Ishikawa (cell line): Measurements from ENCODE around the gene GPER1.

Source experiments
- CEBPB ChIP-seq: IDR thresholded peaks from 2 replicates; pipeline ENCODE4 v1.6.1; 2012
- CREB1 ChIP-seq: IDR thresholded peaks from 2 replicates; pipeline ENCODE4 v1.6.1; 2012; ENCODE audit warnings: low read depth
- EGR1 ChIP-seq: IDR thresholded peaks from 2 replicates; pipeline ENCODE4 v1.6.1; 2012
- EP300 ChIP-seq: IDR thresholded peaks from 2 replicates; pipeline ENCODE4 v1.6.1; 2012; ENCODE audit warnings: borderline replicate concordance
- FOXM1 ChIP-seq: IDR thresholded peaks from 2 replicates; pipeline ENCODE4 v1.6.1; 2012; ENCODE audit warnings: low read depth, borderline replicate concordance
- MAX ChIP-seq: IDR thresholded peaks from 2 replicates; pipeline ENCODE4 v1.6.1; 2012
- NFIC ChIP-seq: IDR thresholded peaks from 2 replicates; pipeline ENCODE4 v1.6.1; 2012
- RAD21 ChIP-seq: IDR thresholded peaks from 2 replicates; pipeline ENCODE4 v1.6.1; 2012; ENCODE audit warnings: low read depth
- REST ChIP-seq: IDR thresholded peaks from 2 replicates; pipeline ENCODE4 v1.6.1; 2012; ENCODE audit warnings: low read depth, mild to moderate bottlenecking
- TAF1 ChIP-seq: IDR thresholded peaks from 2 replicates; pipeline ENCODE4 v1.6.1; 2012; ENCODE audit warnings: low read depth, mild to moderate bottlenecking
- TCF12 ChIP-seq: IDR thresholded peaks from 2 replicates; pipeline ENCODE4 v1.6.1; 2012; ENCODE audit warnings: low read depth
- TEAD4 ChIP-seq: IDR thresholded peaks from 2 replicates; pipeline ENCODE4 v1.6.1; 2012
- YY1 ChIP-seq: IDR thresholded peaks from 2 replicates; pipeline ENCODE4 v1.6.1; 2012; ENCODE audit warnings: low read depth
- ZBTB7A ChIP-seq: IDR thresholded peaks from 2 replicates; pipeline ENCODE4 v1.6.1; 2012; ENCODE audit warnings: low read depth
- TF ChIP-seq, protein P1 (sequence below): IDR thresholded peaks from 2 replicates; pipeline ENCODE4 v1.6.1; 2012

GPER1 gene

DNA sequence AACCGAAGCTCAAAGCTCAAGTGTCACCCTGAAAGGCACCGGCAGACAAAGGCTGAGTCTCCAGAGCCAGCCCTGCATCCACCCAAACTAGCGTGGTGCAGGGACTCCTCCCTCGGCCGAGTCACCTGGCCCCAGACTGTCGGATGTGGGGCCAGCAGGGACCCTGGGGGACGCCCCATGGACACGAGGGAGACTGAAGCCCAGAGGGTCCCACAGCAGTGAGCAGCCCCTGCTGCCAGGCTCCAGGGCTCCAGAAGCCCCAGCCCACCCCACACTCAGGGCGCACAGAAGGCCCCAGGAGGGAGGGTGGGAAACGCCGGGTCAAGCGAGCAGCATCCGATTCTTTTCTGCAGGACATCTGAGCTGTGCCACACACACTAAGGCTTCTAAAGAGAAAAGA is 23.3 kb upstream of the GPER1 start:
- TF ChIP-seq YY1 = no peak
- no peak for TF ChIP-seq TEAD4

GRCh38 chr7:1065263-1065584 is 22.7 kb upstream of the GPER1 start:
- TF ChIP-seq TAF1 = no peak
- TF ChIP-seq CEBPB = no peak
- no peak for TF ChIP-seq RAD21
- TF ChIP-seq NFIC = no peak
- TF ChIP-seq TCF12 = no peak
- TF ChIP-seq, protein P1, sequence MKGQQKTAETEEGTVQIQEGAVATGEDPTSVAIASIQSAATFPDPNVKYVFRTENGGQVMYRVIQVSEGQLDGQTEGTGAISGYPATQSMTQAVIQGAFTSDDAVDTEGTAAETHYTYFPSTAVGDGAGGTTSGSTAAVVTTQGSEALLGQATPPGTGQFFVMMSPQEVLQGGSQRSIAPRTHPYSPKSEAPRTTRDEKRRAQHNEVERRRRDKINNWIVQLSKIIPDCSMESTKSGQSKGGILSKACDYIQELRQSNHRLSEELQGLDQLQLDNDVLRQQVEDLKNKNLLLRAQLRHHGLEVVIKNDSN = no peak
- no peak for TF ChIP-seq ZBTB7A
- TF ChIP-seq FOXM1 = no peak
- TF ChIP-seq EP300 = no peak
- no peak for TF ChIP-seq CREB1
- no peak for TF ChIP-seq YY1
- no peak for TF ChIP-seq EGR1
- TF ChIP-seq REST = no peak
- no peak for TF ChIP-seq TEAD4
- no peak for TF ChIP-seq MAX

DNA sequence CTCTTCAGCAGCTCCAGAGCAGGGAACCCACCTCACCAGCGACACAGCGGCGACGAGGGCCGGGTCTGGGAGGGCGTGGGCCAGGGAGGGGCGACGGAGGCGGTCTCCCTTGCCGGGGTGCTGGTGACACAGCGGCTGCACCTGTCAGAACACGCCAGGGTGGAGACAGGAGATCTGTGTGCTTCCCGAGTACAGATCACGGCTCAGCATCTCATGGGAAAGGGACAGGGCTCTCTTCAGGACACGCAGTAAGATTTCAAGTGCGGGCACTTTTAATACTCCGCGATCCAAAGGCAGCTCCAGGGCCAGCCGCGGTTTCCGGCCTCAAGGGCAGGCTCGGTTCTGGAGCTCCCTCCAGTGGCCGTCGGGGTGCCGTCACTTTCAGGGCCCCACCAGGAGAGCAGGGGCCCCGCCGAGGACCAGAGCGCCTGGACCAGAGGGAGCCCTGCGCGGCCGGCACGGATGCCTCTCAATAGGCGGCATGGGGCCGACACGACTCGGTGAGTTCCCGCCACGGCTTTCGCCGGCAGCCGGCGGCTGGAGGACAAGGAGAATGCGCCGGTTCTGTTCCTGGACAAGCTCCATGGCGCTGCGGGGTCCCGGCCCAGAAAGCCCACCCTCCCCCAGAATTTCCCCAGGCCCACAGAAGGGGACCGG is 22.2 kb upstream of the GPER1 start:
- TF ChIP-seq RAD21 (peak; percentile 85), TAF1 (no peak)

- TF ChIP-seq, protein P1 = no peak
- TF ChIP-seq FOXM1 (no peak), MAX (no peak), TEAD4 (no peak), CREB1 (no peak), CEBPB (no peak), TCF12 (no peak), EP300 (no peak), NFIC (no peak), TAF1 (no peak), YY1 (no peak), REST (no peak), ZBTB7A (no peak)
Observed at GRCh38 chr7:1066242-1066588, 21.7 kb upstream of the GPER1 start.

- TF ChIP-seq, protein P1 = no peak
- TF ChIP-seq CEBPB = no peak
- TF ChIP-seq EGR1 = no peak
- no peak for TF ChIP-seq YY1
- TF ChIP-seq FOXM1 = no peak
- TF ChIP-seq REST = no peak
- no peak for TF ChIP-seq MAX
- TF ChIP-seq RAD21 = no peak
Observed at GRCh38 chr7:1068013-1068412, 19.9 kb upstream of the GPER1 start.
